ENCODE measurements around the gene CST7. TPM values are rescaled to one million over a fixed set of nuclear protein-coding genes. Genes with fewer than 3 reads are reported as not detected.
A peak's percentile ranks its signal among the peaks of the same experiment; 100 is the strongest.

Gene CST7
- total RNA-seq, 4 donors from 2014 or later, result 2.5 to 6.1 (median 4.1) TPM

- Histone ChIP-seq H3K9me3 (no peaks in the 10 kb centered on the region), H3K27me3 (no peaks in the 10 kb centered on the region), H3K27ac (peak overlapping the region in 1 of 4 donors; percentile 95), H3K4me1 (peaks cover 5 to 79% (median 27%) of the 10 kb centered on the region in 3 donors), H3K4me3 (no peak overlapping the region), H3K36me3 (no peaks in the 10 kb centered on the region)
- DNase-seq, result no peak
- intact Hi-C loops (cut with DNase I), result loop anchor here (2.0 to 10.0 kb wide), 2 partner anchors 71 to 401 kb away; partner anchors contain the start of gene ABHD12
- WGBS, 2 donors, result 67 to 89% methylated on average over 1 of the region's 1 CpG
- no peak for TF ChIP-seq POLR2A (IDR thresholded peaks at IDR 0.05)
- TF ChIP-seq, protein P1, sequence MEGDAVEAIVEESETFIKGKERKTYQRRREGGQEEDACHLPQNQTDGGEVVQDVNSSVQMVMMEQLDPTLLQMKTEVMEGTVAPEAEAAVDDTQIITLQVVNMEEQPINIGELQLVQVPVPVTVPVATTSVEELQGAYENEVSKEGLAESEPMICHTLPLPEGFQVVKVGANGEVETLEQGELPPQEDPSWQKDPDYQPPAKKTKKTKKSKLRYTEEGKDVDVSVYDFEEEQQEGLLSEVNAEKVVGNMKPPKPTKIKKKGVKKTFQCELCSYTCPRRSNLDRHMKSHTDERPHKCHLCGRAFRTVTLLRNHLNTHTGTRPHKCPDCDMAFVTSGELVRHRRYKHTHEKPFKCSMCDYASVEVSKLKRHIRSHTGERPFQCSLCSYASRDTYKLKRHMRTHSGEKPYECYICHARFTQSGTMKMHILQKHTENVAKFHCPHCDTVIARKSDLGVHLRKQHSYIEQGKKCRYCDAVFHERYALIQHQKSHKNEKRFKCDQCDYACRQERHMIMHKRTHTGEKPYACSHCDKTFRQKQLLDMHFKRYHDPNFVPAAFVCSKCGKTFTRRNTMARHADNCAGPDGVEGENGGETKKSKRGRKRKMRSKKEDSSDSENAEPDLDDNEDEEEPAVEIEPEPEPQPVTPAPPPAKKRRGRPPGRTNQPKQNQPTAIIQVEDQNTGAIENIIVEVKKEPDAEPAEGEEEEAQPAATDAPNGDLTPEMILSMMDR (IDR thresholded peaks at IDR 0.05), result no peak
Measured at GRCh38 chr20:24994186-24994465, 45.1 kb downstream of the CST7 start.

DNA sequence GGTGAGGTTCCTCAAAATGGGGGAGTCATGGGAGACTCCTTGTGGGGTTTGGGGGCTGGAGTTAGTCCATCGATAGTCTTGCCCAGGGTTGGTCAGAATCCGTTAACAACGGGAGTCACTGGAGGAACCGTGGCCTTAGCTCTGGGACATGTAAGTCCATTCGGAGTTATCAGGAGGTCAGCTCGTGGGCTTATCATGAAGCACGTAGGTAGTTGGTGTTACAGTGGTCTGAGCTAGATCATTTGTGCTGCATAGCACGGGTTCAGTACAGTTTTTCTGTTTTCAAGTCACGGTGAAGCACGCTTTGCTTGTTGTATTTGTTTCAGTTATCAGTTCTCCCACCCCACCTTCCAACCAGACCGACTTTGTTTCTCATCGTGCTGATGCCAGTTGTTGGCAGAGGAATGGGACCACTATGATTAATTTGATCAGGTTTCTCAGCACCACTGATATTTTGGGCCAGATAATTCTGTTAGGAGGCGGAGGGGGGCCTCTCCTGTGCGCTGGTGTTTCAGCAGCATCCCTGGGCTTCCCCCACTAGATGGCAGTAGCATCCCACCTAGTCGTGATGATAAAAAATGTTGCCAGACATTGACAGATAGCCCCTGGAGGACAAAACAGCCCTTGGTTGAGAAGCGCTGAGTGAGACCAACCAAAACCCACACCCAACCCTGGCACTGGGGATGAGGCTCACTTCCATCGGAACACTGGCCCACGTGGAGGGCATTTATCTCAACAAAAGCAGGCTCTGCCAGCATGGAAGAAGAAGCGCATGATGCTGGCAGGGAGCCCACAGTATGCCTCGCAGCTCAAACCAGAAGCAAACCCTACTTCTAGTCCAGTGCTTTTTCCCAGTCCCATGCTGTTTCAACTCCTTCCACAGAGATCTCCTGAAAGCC, 45.6 kb downstream of the CST7 start:
- intact Hi-C loops (cut with DNase I), result loop anchor here (2.0 to 10.0 kb wide), 3 partner anchors 70 to 400 kb away; partner anchors contain the start of gene ABHD12
- Histone ChIP-seq H3K27me3 (no peaks in the 10 kb centered on the region), H3K4me3 (peak overlapping the region in 2 of 4 donors; percentile 18 to 52), H3K36me3 (no peaks in the 10 kb centered on the region), H3K4me1 (peaks cover 9 to 85% (median 30%) of the 10 kb centered on the region in 3 donors), H3K9me3 (no peaks in the 10 kb centered on the region), H3K27ac (peak overlapping the region in 1 of 4 donors; percentile 37)
- 43 to 46% methylated on average over 11 to 17 of the region's 20 CpGs for WGBS, 2 donors
- TF ChIP-seq, protein P1 (IDR thresholded peaks at IDR 0.05), result peak; percentile 78 to 97 (median 93)
- no peak for TF ChIP-seq POLR2A (IDR thresholded peaks at IDR 0.05)
- DNase-seq, result no peak

- Histone ChIP-seq H3K27me3 (no peaks in the 10 kb centered on the region), H3K36me3 (no peaks in the 10 kb centered on the region), H3K27ac (no peak overlapping the region), H3K4me1 (peaks cover 13 to 93% (median 37%) of the 10 kb centered on the region in 3 donors), H3K9me3 (no peaks in the 10 kb centered on the region), H3K4me3 (no peak overlapping the region)
- DNase-seq, result no peak
- intact Hi-C loops (cut with DNase I), result loop anchor here (2.0 to 10.0 kb wide), 3 partner anchors 69 to 399 kb away; partner anchors contain the start of gene ABHD12
- TF ChIP-seq, protein P1 (IDR thresholded peaks at IDR 0.05), result no peak
- no peak for TF ChIP-seq POLR2A (IDR thresholded peaks at IDR 0.05)
- WGBS, 2 donors, result 65 to 72% methylated on average over 9 of the region's 9 CpGs
Measured at GRCh38 chr20:24995741-24996448, 46.8 kb downstream of the CST7 start.

- Histone ChIP-seq H3K4me3 (no peak overlapping the region), H3K36me3 (no peaks in the 10 kb centered on the region), H3K27me3 (no peaks in the 10 kb centered on the region), H3K9me3 (no peaks in the 10 kb centered on the region), H3K27ac (no peak overlapping the region), H3K4me1 (peaks cover 13 to 87% (median 32%) of the 10 kb centered on the region in 3 donors)
- DNase-seq, result no peak
- intact Hi-C loops (cut with DNase I), result loop anchor here (5.0 to 10.0 kb wide), 2 partner anchors 181 to 398 kb away; partner anchors contain the start of gene ABHD12
- 65 to 66% methylated on average over 8 to 9 of the region's 9 CpGs for WGBS, 2 donors
- TF ChIP-seq, protein P1 (IDR thresholded peaks at IDR 0.05), result no peak
- TF ChIP-seq POLR2A (IDR thresholded peaks at IDR 0.05), result no peak
Measured at GRCh38 chr20:24996449-24997377, 47.6 kb downstream of the CST7 start.

Data from esophagus squamous epithelium (tissue), 5 donors.